Measurements from ENCODE around the gene ZMYND10.

The ZMYND10 gene

DNA sequence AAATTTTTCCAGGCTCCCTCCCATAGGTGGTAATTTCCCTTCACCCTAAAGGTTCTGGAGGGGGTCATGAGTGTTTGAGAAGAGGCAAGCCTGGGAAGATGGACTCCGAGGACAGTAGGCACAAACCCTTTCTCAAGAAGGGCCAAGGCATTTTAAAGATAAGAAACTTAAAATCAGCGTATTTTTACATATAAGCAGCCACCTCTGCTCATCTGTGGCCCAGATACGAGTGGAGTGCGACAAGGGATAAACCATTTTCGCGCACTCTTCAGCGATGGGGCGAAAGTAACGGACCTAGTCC lies 5.4 kb downstream of the ZMYND10 start:
- TF ChIP-seq CTCF (IDR thresholded peaks at IDR 0.05; ENCODE audit: extremely low read depth, missing control alignments): no peak
- no peak for DNase-seq (ENCODE audit: low spot score)

- DNase-seq (ENCODE audit: low spot score): no peak
- no peak for TF ChIP-seq CTCF (IDR thresholded peaks at IDR 0.05; ENCODE audit: extremely low read depth, missing control alignments)
Measured at GRCh38 chr3:50339485-50340146, 5.9 kb downstream of the ZMYND10 start.

DNA sequence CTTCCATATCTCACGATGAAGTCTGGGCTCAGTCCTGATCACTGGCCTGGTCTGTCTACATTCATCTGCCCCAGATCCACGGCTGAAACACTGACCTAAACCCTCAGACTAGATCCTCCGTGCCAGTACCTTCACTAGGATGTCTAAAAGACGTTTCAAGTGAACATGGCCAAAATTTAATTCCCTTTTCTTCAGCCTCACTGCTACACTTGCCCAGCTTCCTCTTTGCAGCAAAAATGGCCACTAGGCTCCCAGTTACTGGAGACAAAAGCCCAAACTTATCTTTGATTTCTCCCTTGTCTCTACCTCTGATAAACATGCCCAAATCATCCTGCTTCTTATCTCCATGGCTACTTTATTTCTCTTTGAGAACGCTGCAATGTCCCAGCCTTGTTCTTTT lies 6.6 kb downstream of the ZMYND10 start:
- DNase-seq (ENCODE audit: low spot score): no peak

GRCh38 chr3:50337175-50337861 lies 8.2 kb downstream of the ZMYND10 start:
- no peak for TF ChIP-seq CTCF (IDR thresholded peaks at IDR 0.05; ENCODE audit: extremely low read depth, missing control alignments)
- peak; percentile 99 for DNase-seq (ENCODE audit: low spot score)

More for the DNA sequence above, 6.6 kb downstream of the ZMYND10 start:
- no peak for TF ChIP-seq CTCF (IDR thresholded peaks at IDR 0.05; ENCODE audit: extremely low read depth, missing control alignments)

DNA sequence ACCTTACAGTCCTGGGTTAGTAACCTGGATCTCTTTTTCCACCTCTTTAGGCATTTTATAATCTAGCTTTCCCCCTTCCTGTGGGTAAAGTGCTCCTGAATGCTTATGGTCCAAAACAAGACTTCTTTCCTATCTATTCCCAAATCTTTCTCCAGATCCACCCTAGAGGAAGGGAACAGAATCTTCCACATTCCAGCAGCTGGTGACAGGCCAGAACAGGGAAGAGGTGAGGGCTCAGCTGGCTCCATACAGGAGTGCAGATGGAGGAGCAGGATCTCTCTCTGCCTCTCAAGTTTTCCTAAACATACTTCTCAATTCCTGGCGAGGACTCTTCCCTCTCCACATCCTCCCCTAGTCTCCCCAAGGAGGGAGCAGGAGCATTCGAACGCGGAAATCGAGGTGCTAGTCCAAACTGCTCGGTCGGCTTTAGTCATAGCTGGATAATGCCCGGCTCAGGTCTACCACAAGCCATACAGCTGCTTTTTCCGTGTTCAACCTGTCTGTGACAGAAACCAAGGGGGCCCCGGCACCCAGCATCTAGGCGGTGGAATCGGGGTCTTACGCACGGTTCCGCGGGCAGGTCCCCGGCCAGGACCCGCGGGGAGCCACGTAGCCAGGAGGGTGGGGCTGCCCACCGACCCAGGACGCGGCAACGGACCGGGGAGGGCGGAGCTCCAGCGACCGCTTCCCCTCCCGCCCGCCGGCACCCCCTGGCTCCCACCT lies 8.9 kb downstream of the ZMYND10 start:
- no peak for TF ChIP-seq CTCF (IDR thresholded peaks at IDR 0.05; ENCODE audit: extremely low read depth, missing control alignments)
- no peak for DNase-seq (ENCODE audit: low spot score)

GRCh38 chr3:50334339-50335075 lies 11.0 kb downstream of the ZMYND10 start:
- no peak for TF ChIP-seq CTCF (IDR thresholded peaks at IDR 0.05; ENCODE audit: extremely low read depth, missing control alignments)
- no peak for DNase-seq (ENCODE audit: low spot score)

Data from GM20000 (cell line).